HG02623 (cell line): ENCODE data around the gene RIPK4.
"Not testable (repeated sequence)": the region's sequence is repeated elsewhere in the genome, so short reads cannot be mapped to it uniquely, and the experiment has no call there.

Experiments
- ATAC-seq: cut with Tn5 transposase; IDR thresholded peaks from one replicate; pipeline ENCODE4 v1.9.1; 2021; ENCODE audit warnings: moderate library complexity; ENCODE audit not compliant: unreplicated experiment

RIPK4 gene

GRCh38 chr21:41717573-41718330 lies 49.1 kb downstream of the RIPK4 start:
- no peak for ATAC-seq

DNA sequence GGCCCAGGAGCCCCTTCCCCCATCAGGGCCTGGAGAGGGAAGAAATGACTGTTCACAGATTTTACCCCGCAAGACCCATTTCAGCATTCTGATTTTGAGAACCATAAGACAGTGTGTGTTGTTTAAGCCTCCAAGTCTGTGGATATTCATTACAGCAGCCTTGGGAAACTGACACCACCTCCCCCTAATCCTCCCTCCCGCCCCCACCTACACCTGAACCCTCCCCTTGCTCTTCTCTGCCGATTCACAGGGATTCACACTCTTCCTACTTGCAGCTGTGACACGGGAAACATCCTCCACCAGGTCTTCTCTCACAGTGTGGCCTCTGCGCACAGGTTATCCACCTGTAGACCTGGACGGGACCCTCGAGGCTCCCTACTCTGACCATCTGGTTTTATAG lies 50.1 kb downstream of the RIPK4 start:
- ATAC-seq: no peak

- no peak for ATAC-seq
Measured at GRCh38 chr21:41715649-41716281, 51.1 kb downstream of the RIPK4 start.

DNA sequence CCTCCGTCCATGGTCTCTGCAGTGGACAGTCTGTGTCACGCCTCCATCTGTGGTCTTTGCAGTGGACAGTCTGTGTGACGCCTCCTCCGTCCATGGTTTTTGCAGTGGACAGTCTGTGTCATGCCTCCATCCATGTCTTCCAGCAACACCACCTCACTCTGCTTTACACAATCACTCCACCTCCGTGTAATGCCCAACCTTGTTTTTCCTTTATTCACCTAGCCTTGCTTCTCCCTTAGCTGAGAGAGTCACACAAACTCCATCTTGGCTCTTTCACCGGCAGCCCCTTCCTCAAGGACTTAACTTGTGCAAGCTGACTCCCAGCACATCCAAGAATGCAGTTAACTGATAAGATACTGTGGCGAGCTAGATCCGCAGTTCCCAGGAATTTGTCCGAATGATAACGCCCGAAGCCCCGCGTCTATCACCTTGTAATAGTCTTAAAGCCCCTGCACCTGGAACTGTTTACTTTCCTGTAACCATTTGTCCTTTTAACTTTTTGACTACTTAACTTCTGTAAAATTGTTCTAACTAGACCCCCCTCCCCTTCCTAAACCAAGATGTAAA lies 52.5 kb downstream of the RIPK4 start:
- not testable (repeated sequence) for ATAC-seq

DNA sequence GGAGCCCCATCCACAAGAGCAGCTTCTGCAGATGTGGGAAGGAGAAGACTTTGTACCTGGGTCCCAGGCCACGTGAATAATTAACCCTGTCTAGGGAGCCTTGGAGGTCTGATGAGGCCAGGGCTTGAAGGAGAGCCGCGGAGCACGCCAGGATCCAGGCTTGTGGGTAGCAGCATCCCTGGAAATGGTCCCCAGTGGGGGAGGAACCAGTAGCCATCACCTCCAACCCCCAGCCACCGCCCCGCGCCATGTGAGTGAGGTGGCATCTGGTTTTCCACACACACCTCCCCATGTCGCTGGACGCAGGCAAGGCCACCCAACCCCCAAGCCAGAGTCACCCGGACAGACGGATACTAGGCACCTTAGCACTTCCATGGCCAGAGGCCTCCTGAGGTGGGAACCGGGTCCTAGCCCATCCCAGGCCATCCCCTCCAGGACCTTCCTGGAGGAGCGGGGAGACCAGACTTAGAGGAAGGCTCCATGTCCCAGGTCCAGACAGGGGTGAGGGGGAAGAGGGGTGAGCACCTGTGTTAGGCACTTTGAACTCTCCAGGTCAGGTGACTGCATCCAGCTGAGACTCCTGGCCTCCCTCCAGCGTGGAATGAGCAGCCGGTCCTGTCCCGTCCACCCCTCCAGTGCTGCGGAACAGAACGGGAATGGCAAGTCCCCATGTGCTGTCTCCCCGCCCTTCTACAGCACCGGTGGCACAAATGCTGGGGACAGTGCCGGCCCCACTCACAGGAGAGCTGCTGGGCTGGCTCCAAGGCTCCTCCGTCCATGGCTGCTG lies 53.2 kb downstream of the RIPK4 start:
- no peak for ATAC-seq

DNA sequence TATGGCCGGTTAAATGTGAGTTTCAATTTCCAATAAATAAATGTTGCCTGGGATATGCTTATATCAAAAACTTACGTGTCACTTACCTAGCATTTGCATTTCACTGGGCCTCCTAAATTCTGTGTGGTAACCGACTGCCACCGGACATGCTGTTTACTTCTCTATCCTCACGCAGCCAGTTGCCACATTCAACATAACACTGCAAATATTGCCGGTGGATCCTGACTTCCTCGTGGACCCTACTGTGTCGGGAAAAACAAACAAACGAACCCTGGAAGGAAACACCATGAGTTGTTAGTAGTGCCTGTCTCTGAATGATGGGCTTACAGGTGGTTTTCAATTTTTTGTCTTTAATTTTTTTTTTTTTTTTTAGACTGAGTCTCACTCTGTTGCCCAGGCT lies 54.1 kb downstream of the RIPK4 start:
- ATAC-seq: no peak

DNA sequence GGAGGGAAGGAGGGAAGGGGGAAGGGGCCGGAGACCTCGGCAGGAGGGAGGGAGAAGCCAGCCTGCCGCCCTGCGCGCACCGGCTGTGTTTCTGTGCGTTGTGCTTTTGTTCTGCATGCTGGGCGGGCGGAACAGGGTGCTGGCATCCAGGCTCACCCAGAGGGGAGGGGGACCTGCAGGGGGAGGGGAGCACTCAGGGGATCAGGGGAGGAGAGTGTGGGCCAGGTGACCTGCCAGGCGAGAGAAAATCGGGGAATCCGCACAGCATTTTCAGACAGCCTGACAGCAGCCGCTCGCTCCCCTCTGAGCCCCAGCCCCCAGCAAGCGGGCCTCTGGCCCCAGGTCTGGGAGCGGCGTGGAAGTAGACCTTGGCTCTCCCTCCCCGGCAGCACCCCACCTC lies 54.7 kb downstream of the RIPK4 start:
- ATAC-seq: no peak

- ATAC-seq: no peak
Measured at GRCh38 chr21:41711416-41712007, 55.3 kb downstream of the RIPK4 start.

GRCh38 chr21:41710823-41711160 lies 56.1 kb downstream of the RIPK4 start:
- no peak for ATAC-seq

DNA sequence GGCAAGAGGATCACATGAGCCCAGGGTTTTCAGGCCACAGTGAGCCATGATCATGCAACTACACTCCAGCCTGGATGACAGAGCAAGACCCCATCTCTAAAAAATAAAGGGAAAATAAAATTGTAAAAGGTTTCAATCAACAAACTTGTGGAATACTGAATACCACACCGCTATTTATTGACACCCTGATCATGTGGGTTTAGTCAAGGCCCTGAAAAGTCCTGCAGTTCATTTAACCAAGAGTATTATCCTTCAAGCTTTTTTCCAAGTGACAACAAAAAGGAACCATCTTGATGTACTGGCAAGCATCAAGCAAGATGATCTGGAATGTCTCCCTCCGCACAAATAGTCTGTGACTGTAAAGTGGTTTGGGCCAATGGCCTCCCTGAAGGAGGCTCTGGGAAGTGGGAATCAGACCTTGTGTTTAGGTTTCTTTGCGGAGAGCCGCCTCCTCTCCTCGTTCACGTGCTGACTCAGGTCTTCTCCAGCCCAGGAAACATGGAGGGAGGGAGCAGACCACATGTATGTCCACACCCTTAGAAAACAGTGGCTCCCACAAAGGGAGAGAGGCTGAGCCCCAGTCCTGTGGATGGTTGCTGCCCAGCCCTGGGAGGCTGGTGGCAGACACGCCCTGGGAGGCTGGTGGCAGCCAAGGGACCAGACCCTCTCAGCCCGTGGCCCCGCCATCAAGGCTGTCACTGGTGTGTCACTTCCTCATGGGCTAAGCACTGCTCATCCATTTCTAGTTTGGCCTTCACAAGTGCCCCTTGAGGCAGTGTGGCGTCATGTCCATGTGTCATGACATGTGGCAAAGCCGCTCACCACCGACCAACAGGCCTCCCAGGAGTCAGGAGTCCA lies 56.7 kb downstream of the RIPK4 start:
- ATAC-seq: no peak

DNA sequence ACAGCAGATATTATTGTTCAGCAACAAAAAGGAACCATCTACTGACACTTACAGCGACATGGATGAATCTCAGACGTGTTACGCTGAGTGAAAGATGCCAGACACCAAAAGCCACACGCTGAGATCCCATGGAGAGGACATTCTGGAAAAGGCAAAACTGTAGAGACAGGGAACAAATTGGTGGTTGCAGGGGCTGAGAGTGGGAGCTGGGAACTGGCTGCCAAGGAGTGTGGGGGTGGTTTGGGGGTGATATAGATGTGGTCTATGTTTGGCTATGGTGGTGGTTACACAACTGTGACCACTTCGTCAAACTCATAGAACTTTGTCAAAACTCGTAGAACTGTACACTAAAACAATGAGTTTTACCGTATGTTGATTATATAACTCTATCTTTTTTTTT lies 57.7 kb downstream of the RIPK4 start:
- ATAC-seq: no peak

- ATAC-seq: no peak
Measured at GRCh38 chr21:41707960-41708330, 58.9 kb downstream of the RIPK4 start.

DNA sequence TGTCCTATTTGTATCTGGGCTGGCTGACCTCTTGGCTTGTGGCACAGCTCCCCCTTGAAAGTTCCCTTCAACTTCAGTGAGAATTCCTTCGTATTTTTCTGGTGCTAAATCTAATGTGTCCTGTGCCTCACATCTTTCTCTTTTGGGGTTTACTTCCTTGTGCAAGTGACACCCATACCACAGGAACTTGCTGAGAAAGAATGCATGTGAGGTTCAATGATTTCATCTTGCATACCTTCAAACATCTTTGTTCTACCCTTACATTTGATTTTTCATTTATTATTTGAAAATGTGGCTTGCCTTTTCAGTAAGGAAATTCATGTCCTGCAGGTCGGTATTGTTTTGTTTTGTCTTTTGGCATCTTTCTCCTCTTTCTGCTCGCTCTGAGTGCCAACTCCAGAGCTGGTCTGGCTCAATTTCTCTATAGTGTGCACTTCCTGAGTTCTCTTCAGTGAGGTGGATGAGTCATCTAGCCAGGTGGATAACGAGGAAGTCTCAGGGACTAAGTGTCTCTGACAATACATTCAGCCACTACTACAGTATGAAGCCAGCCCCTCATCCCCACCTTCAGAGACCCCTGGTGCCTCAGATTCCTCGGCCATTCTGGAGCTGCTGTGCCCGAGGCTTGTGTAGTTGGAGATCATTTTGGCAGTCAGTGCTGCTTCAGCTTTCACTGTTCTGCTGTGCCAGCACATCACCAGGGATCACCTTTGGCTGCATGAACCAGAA lies 59.5 kb downstream of the RIPK4 start:
- ATAC-seq: no peak

DNA sequence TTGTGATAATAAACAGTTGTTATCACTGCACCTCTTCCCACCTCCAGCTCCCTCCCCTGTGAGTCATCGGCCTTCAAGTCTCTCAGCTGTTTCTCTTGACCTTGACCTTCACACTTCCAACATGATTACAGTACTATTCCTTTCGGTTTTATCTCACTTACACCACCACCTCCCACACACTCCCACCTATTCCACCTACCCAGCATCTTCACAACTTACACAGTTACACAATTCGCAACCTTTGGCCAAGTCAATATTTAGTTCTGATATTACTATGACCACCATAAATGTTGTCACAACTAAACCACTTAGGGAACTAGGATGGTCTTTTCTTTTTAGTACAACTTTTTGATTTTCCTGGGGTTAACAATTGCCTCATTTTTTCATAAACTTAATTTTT lies 60.2 kb downstream of the RIPK4 start:
- ATAC-seq: no peak

- no peak for ATAC-seq
Measured at GRCh38 chr21:41706263-41706639, 60.6 kb downstream of the RIPK4 start.

DNA sequence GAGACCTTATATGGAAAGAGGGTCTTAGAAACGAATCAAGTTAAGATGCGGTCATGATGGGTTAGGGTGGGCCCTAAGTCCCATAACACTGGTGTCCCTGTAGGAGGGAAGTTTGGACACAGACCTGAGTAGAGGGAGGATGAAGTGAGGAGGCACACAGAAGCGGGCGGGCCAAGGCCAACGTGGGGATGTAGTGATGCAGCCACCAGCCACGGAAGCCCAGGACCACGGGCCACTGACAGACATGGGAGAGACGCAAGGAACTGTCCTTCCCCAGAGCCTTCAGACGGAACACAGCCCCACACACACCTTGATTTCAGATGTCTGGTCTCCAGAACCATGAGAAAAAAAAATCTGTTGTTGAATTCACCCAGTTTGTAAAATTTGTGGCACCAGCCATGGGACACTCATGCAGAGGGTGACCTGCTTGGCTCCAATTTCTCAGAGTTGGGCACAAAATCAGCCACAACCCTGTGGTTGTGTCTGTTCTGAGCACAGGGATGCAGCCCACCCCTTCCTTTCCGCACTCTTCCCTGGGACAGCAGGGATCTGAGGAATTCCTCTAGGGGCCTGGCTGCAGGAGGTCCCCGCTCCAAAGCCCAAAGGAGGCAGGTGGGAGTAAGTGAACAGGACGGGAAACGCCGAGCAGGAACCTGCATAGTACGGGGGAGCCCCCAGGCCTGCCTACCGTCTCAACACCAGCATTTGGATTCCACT lies 61.1 kb downstream of the RIPK4 start:
- no peak for ATAC-seq

DNA sequence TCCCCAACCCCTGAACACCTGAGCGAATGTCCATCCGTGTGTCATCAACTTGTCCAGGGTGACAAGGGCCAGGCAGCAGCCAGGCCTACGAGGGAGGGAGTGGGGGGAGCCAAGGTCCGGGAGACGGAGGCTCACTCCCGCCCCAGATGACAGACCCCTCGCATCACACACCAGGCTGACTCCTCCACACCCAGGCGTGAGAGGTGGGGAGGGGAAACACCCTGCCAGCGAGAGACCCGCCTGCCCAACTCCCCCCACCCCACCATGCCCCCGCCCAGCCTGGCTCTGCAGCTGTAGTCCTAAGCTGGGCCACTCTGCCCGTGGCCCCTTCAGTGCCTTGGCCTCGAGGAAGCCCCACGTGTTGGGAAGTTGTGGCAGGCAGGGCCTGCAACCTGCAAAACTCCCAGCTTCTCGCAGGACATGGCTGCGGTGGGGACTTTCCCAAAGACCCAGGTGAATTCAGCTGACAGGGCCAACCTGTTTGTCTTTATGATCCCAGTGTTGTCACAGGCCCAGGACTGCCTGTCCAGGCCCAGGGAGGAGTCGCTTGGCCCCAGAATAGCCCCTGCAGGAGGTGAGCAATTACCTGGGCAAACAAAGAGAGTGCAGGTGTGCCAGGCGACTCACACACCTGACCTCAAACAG lies 62.9 kb downstream of the RIPK4 start:
- no peak for ATAC-seq

- no peak for ATAC-seq
Measured at GRCh38 chr21:41701749-41702148, 65.1 kb downstream of the RIPK4 start.

GRCh38 chr21:41699311-41699710 lies 67.5 kb downstream of the RIPK4 start:
- ATAC-seq: no peak
